HCT116 (cell line): ENCODE data around the gene DUSP2. TPM values are rescaled to one million over a fixed set of nuclear protein-coding genes. Genes with fewer than 3 reads are reported as not detected.

ENCODE experiments used
- ATAC-seq: fragments of 200-7000 bp; cut with Tn5 transposase; 2 replicates; pipeline ENCODE4 v1.9.1; 2020; ENCODE audit warnings: mild to moderate bottlenecking, moderate library complexity
- BruUV-seq: library from RNA; stranded (reverse); fragments of 400-500 nt; replicated peaks from 2 replicates; lab custom pipeline; 2021; lab: Mats Ljungman, UMichigan
- CTCF ChIA-PET: fragments of 300-600 bp; sonication (Branson Sonifier 250); formaldehyde crosslinking; loops from one replicate; lab custom pipeline; 2021; ENCODE audit warnings: antibody characterized with exemption; lab: Charles Lee
- POLR2A ChIA-PET: fragments of 300-600, 350-600 bp; sonication (Branson Sonifier 250); formaldehyde crosslinking; loops from one replicate; lab custom pipeline; 2021; ENCODE audit warnings: antibody characterized with exemption; lab: Charles Lee
- RAD21 ChIA-PET, 2 experiments: fragments of 300-600 bp; sonication (Branson Sonifier 250); formaldehyde crosslinking; loops; one replicate each; lab custom pipeline; 2023; ENCODE audit warnings: low total read pairs in 2 of 2; ENCODE audit not compliant: uncharacterized antibody in 2 of 2, unreplicated experiment in 2 of 2, low non-redundant PET in 1 of 2; lab: Charles Lee
- DNase-seq: peaks from one replicate; pipeline ENCODE4 v3.0.0-alpha.2; 2010; ENCODE audit warnings: low read depth, low spot score
- H2AFZ ChIP-seq: fragments of 200-600 bp; shearing (Covaris generic), sonication (generic); 2 replicates; pipeline ENCODE4 v1.6.1; 2017; ENCODE audit warnings: low read depth, mixed run types, mixed read lengths, antibody characterized with exemption, low read length; ENCODE audit not compliant: poor library complexity, severe bottlenecking
- H3K27ac ChIP-seq: 2 replicates; pipeline ENCODE4 v1.5.1; 2012; ENCODE audit warnings: low read depth, low read length
- H3K27me3 ChIP-seq: fragments of 200-600 bp; sonication (generic); 2 replicates; pipeline ENCODE4 v1.6.1; 2016; ENCODE audit warnings: mixed run types, low read length, mixed read lengths; ENCODE audit not compliant: insufficient read depth
- H3K36me3 ChIP-seq, 2 experiments: fragments of 200-500 bp in 1 of 2; fragments of 200-600 bp in 1 of 2; sonication (Bioruptor generic) in 1 of 2; sonication (generic) in 1 of 2; 2 replicates each; pipeline versions ENCODE4 v1.5.1 to v1.6.1; 2014 to 2016; ENCODE audit warnings: low read length in 2 of 2, inconsistent platforms in 1 of 2, mixed read lengths in 1 of 2, mixed run types in 1 of 2; ENCODE audit not compliant: insufficient read depth in 2 of 2, control insufficient read depth in 1 of 2
- H3K4me1 ChIP-seq, 2 experiments: fragments of 200-600 bp in 1 of 2; sonication (generic) in 1 of 2; 2 replicates each; pipeline versions ENCODE4 v1.5.1 to v1.6.1; 2012 to 2017; ENCODE audit warnings: low read length in 2 of 2, inconsistent platforms in 1 of 2, mild to moderate bottlenecking in 1 of 2, mixed read lengths in 1 of 2, mixed run types in 1 of 2, moderate library complexity in 1 of 2; ENCODE audit not compliant: insufficient read depth in 2 of 2, control insufficient read depth in 1 of 2
- H3K4me2 ChIP-seq: fragments of 200-600 bp; sonication (generic); 2 replicates; pipeline ENCODE4 v1.6.1; 2017; ENCODE audit warnings: mixed run types, low read length, mixed read lengths
- H3K4me3 ChIP-seq, 2 experiments: fragments of 200-600 bp in 1 of 2; sonication (generic) in 1 of 2; replicated peaks in 1 of 2; 2 replicates each; pipeline ENCODE4 v1.5.1; 2011 to 2016; ENCODE audit warnings: low read length in 2 of 2, control low read depth in 1 of 2, low read depth in 1 of 2, mild to moderate bottlenecking in 1 of 2, mixed read lengths in 1 of 2, mixed run types in 1 of 2
- H3K79me2 ChIP-seq: fragments of 200-600 bp; sonication (generic); 2 replicates; pipeline ENCODE4 v1.6.1; 2017; ENCODE audit warnings: mild to moderate bottlenecking, mixed run types, low read length, moderate library complexity, mixed read lengths; ENCODE audit not compliant: insufficient read depth
- H3K9ac ChIP-seq: fragments of 200-600 bp; sonication (generic); 2 replicates; pipeline ENCODE4 v1.6.1; 2016; ENCODE audit warnings: low read length, mixed read lengths
- H3K9me2 ChIP-seq: fragments of 200-600 bp; sonication (generic), shearing (Covaris generic); 2 replicates; pipeline ENCODE4 v1.6.1; 2017; ENCODE audit warnings: mixed run types, mild to moderate bottlenecking, moderate library complexity; ENCODE audit not compliant: insufficient read depth
- H3K9me3 ChIP-seq, 2 experiments: fragments of 200-500 bp in 1 of 2; fragments of 200-600 bp in 1 of 2; sonication (Bioruptor generic) in 1 of 2; sonication (generic) in 1 of 2; 2 replicates each; pipeline ENCODE4 v1.6.1; 2014 to 2017; ENCODE audit warnings: low read length in 2 of 2, mixed read lengths in 2 of 2, inconsistent platforms in 1 of 2, low read depth in 1 of 2, mild to moderate bottlenecking in 1 of 2, mixed run types in 1 of 2, moderate library complexity in 1 of 2; ENCODE audit not compliant: control insufficient read depth in 1 of 2, insufficient read depth in 1 of 2
- H4K20me1 ChIP-seq: fragments of 200-600 bp; sonication (generic), shearing (Covaris generic); 2 replicates; pipeline ENCODE4 v1.6.1; 2017; ENCODE audit warnings: mixed run types, mild to moderate bottlenecking, moderate library complexity; ENCODE audit not compliant: insufficient read depth
- CTCF ChIP-seq, 3 experiments: fragments of 200-600 bp in 1 of 3; sonication (generic) in 1 of 3; IDR thresholded peaks in 2 of 3; conservative IDR thresholded peaks in 1 of 3; 2 replicates each; pipeline ENCODE4 v1.5.1; 2012 to 2017; ENCODE audit warnings: low read depth in 2 of 3, low read length in 2 of 3, antibody characterized with exemption in 1 of 3, borderline replicate concordance in 1 of 3, control low read depth in 1 of 3, mild to moderate bottlenecking in 1 of 3, mixed read lengths in 1 of 3, mixed run types in 1 of 3, moderate library complexity in 1 of 3; ENCODE audit not compliant: insufficient read depth in 1 of 3
- ELF1 ChIP-seq: IDR thresholded peaks from 2 replicates; pipeline ENCODE4 v1.6.1; 2012; ENCODE audit warnings: low read depth, borderline replicate concordance
- SP1 ChIP-seq: IDR thresholded peaks from 2 replicates; pipeline ENCODE4 v1.6.1; 2012; ENCODE audit warnings: low read depth
- YY1 ChIP-seq: IDR thresholded peaks from 2 replicates; pipeline ENCODE4 v1.6.1; 2011; ENCODE audit warnings: low read length, low read depth, moderate library complexity, mild to moderate bottlenecking; ENCODE audit not compliant: insufficient replicate concordance; ENCODE audit errors: extremely low read depth
- intact Hi-C: fragments of 100-400 bp; cut with micrococcal nuclease; formaldehyde crosslinking; loops from 2 replicates; pipeline ENCODE4 v1.10.0; 2022
- total RNA-seq: library from RNA; stranded (reverse); gene quantifications from one replicate; pipeline ENCODE4 v1.2.1, GENCODE V29; 2021; ENCODE audit not compliant: unreplicated experiment

Gene DUSP2
- total RNA-seq, 1 experiment from 2014 or later, result 24.5 TPM

DNA sequence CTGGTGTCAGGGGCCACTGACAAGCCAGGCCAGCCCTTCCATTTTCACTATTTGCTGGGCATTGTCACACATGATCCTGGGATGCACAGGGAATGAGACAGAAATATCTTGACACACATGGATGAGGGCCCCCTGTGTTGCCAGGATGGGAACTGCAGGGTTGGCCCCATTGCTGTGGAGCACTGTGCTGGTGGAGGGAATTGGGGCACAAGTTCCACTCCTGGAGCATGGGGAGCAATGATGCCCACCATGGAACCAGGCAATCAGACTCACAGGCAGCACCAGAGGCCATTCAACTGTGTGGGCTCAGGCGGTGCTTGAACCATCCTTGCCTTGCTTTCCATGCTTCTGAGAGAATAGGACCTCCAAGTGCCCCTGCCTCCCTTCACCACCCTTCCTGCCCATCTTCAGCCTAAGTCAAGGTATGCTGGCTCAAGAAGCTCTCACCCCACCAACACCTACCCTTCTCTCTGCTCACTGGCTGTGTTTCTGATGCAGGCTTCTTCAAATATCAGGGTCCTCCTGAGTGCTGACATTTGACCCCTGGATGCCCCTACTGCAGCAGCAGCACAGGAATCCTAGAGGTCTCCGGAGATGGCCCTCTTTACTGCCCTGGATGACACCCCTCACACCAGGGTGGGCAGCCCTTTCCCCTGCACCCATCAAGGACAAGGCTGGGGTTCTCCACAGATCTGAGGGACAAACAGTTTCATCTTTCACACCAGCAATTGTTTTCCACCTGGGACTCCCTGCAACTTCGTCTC lies 39.9 kb downstream of the DUSP2 start:
- Histone ChIP-seq H3K4me2 (no peak overlapping the region), H3K9ac (no peak overlapping the region), H3K36me3 (no peaks in the 10 kb centered on the region), H3K79me2 (no peaks in the 10 kb centered on the region), H3K4me3 (no peak overlapping the region), H3K9me3 (peaks cover 11 to 14% of the 10 kb centered on the region in 2 experiments; a peak in 2 of 4 replicates), H2AFZ (no peak overlapping the region), H4K20me1 (no peaks in the 10 kb centered on the region), H3K27ac (no peak overlapping the region), H3K9me2 (no peaks in the 10 kb centered on the region), H3K27me3 (no peaks in the 10 kb centered on the region)
- ChIA-PET RAD21 (no interaction called here), CTCF (no interaction called here), POLR2A (no interaction called here)
- no peak for ATAC-seq
- no peak for DNase-seq
- no TSS peak for BruUV-seq
- intact Hi-C loops, result no loop called here
- 0 out of 6 replicates have a peak, but pooled peaks of 2 of the 3 experiments have one; percentile 2 to 7 for TF ChIP-seq CTCF (IDR thresholded peaks at IDR 0.05 in 2 of 3, conservative IDR thresholded peaks at IDR 0.05 in 1 of 3; ENCODE audit: borderline replicate concordance in 1 of 3, insufficient read depth in 1 of 3, low read depth in 2 of 3, low read length in 2 of 3)
- no peak for TF ChIP-seq SP1
- TF ChIP-seq YY1, result no peak
- TF ChIP-seq, all 23 proteins: peak for 1
- no peaks in the 10 kb centered on the region for H3K4me1 ChIP-seq

DNA sequence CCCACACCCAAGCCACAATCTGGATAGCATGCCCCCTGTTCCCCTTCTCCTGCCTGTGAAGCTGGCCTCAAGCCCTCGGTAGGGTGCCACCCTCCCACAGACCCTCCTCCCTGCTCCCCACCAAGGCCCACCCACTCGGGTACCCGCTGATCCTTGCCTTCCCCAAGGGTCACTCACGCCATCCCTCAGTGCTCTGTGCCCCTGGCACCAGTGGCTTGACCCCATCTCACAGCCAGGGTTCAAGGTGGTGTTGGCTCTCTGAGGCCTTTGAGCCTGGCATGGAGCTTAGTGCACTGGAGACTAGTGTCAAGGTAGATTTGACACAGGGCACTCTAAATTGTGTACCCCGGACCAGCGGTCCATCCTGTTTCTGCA lies 40.8 kb downstream of the DUSP2 start:
- ATAC-seq, result no peak
- Histone ChIP-seq H3K27me3 (no peaks in the 10 kb centered on the region), H4K20me1 (no peaks in the 10 kb centered on the region), H3K4me3 (no peak overlapping the region), H3K4me1 (no peaks in the 10 kb centered on the region), H3K9me3 (peaks cover 11 to 14% of the 10 kb centered on the region in 2 experiments; a peak in 2 of 4 replicates), H3K4me2 (no peak overlapping the region), H3K36me3 (no peaks in the 10 kb centered on the region), H3K79me2 (no peaks in the 10 kb centered on the region), H3K27ac (no peak overlapping the region), H2AFZ (no peak overlapping the region), H3K9me2 (no peaks in the 10 kb centered on the region), H3K9ac (no peak overlapping the region)
- no TSS peak for BruUV-seq
- DNase-seq, result no peak
- CTCF ChIA-PET, result no interaction called here
- TF ChIP-seq ELF1, result no peak
- RAD21 ChIA-PET, result no interaction called here
- POLR2A ChIA-PET, result no interaction called here
- intact Hi-C loops, result no loop called here
